HG03457 (cell line): ENCODE data around the gene KIF26A.

Experiments used
- ATAC-seq: cut with Tn5 transposase; IDR thresholded peaks from one replicate; pipeline ENCODE4 v1.9.1; 2021; ENCODE audit warnings: moderate number of reproducible peaks; ENCODE audit not compliant: unreplicated experiment

KIF26A gene

DNA sequence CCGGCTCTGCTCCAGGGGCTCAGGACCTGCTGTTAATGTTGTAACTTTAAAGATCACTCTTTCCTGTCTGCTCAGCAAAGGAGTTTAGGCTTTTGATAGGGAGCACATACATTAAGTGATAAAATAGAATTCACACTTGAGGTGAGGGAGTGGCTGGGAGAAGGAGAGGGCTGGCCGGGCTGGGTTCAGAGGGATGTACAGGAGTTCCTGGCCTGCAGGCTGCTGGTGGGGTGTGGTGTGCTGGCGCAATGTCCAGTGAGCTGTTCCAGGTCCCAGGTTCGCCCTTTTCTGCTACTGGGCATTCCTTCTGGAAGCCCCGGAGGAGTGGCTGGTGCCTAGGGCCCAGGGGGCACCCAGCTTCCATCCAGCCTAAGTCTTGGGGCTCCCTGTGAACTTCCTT lies 17.8 kb downstream of the KIF26A start:
- ATAC-seq: no peak

DNA sequence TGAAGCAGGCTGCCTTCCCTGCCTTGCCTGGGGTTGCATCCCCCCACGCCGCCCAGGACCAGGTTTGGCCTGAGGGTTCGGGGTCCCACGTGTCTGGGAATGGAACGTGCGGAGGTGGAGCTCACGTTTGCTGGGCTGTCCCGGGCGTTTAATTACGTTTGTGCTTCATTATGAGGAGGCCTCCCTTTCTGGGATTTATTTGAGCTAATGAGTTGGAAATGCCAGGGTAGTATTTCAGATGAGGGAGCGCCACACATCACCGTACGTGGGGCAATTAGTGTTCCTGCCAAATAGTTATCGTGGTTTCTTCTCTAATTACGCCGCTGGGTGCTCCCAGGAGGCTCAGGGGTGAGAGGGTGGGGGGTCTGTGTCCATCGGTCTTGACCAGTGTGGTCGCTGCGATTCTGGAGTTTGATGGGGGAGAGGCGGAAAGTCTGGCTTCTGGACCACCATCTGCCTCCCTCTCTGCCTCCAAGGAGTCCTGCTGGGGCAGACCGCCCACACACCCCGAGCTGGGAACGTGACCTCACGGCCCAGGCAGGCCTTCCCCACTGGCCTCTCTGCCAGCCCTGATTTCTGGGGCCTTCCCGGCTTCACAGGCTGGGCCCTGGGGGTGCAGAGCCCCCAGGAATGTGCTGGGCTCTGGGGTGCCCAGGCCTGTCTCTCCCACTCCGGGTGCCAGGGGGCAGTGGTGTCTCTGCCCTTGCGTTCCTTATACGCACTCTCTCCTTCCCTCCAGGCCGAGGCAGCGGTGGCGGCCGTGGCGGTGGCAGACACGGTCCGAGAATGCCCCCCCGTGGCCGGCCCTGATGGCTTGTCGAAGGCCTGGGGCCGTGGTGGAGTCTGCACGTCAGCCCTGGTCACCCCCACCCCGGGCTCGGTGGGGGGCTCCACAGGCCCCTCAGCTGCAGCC lies 18.9 kb downstream of the KIF26A start:
- ATAC-seq: no peak

DNA sequence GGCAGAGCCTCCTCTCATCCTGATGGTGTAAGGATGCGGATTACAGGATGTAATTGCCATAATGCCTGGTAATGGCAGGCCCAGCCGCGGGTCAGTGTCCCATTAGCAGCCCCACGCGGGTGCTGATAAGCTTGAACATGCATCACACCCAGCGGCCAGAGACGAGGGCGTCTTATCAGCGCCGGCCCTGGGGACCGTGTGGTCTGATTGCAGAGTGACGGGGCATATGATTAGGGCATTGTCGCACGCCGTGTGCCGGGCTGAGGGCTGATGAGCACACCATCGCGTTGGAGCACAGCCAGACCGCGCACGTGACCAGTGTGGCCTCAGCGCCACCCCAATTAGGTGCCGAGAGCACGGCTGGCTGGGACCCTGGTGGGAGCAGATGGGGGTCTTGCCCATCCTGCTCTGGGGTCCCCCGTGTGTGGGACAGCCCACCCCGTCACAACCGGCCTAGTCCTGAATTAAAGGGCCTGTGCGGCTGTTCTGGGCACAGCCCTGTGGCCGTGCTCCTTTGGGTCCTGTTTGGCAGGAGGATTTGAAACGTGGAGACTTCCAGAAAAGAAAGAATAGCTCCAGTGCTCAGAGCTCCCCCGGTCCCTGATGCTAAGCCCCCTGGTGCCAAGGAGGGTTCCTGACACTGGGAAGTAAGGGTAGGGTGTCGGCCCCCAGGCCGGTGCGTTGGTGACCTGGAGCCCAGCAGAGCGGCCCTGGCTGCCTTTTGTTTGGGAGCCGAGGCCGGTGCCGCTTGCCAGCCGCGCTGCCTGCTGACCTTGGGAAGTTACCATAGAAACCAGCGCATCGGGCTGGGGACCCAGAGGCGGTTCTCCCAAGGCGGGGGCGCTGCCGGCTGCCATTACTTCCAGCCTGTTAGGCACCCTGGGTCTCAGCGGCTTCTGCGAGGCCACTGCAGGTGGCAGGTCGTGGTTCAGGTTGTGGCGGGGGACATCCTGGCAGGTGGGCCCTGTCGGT lies 20.7 kb downstream of the KIF26A start:
- no peak for ATAC-seq

DNA sequence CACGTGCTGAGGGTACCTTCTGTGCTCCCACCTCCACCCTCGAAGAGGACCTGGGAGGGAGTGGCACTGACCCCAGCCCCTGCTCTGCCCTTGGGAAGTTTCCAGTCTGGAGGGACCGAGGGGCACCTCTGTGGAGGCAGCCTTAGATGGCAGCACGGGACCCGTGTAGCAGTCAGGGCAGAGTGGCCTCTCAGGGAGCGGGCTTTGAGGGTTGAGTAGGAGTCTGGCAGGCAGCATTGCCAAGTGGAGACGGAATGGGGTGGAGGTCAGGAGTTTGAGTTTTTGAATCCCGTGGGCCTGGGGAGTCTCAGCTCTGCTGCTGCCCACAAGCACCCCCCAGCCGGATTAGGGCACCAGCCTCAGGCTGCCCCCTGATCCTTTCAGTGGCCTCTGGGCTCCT lies 21.6 kb downstream of the KIF26A start:
- no peak for ATAC-seq

DNA sequence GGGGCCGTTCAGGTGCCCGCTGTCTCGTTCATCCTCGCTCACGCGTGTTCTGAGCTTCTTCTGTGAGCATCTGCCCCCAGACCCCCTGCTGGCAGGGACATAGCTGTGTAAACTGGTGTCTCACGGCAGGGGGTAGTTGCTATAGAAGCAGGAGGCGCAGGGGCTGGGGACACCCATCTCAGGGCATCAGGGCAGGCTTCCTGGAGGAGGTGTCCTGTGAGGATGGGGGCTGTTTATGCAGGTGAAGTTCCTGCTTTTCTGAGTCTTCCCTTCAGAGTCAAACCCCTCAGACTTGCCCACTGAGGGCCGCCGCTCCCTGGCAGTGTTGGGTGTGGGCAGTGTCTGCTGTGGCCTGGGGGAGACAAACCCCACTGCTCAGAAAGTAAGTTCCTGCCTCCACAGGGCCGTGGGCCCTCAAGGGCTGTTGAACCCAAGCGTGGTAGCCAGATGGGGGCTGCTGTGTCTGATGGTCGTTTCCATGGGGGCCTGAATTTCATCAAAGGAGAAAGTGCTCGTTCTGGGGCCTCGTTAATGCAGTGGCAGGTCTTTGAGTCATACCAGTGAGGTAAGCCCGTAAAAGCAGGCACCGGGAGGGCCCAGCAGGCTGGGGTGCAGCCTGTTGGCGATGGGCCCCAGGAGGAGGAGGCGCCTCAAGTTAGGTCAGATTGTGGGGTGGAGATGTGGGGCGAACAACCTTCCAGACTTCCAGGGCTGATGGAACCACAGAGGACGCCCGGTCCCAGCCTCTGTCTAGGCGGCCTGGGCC lies 23.4 kb downstream of the KIF26A start:
- no peak for ATAC-seq

DNA sequence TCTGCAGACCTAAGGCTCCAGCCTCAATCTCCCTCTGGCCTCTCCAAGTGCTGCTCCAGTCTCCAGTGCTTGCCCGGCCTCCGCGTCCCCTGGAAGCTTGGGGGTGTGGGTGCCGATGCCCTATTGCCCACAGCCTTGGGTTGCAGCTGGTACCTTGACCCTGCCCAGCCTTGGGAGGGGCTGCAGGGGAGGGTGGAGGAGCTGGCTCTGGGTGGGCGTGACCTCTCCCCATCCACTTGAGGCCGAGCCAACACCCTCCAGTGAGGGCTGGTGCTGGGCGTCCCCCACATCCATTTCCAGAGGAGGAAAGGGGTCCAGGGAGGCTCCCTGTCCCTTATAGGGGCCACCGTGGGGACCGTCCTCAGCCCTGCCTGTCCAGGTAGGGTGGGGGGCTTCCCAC lies 24.1 kb downstream of the KIF26A start:
- ATAC-seq: no peak

DNA sequence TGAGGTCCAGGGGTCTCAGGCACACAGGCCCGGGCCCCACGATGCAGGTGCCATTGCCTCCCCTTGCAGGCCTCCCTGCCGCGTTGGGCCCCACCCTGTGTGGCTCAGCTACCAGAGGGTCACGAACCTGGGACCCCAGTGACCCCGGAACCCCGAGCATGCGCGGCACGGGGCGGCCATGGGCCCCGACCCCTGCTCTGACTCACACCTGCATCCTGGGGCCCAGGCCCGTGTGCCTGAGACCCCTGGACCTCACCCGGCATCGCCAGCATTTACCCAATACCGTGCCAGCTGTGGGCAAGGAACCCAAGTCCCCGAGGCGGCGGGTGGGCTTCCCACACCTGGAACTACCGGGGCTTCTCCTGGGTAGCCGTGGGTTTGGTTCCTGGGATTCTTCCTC lies 25.2 kb downstream of the KIF26A start:
- ATAC-seq: no peak

DNA sequence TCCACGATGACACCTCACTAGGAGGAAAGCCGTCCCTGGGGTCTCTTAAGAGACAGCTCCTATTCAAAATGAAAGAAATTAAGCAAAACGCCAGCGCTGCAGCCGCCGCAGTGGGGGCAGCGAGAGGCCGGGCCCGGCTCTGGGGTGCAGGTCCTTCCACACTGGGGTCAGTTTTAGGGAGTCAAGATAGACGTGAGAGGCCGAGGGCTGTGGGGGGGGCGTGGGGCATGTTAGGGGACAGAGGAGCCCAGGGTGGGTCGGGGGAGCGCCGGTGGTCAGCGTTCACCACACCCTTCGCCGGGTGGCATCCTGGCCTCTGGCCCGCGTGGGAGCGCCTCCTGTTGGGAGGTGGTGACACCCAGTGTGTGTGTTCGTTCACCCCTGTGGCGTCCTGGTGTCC lies 25.7 kb downstream of the KIF26A start:
- ATAC-seq: no peak

DNA sequence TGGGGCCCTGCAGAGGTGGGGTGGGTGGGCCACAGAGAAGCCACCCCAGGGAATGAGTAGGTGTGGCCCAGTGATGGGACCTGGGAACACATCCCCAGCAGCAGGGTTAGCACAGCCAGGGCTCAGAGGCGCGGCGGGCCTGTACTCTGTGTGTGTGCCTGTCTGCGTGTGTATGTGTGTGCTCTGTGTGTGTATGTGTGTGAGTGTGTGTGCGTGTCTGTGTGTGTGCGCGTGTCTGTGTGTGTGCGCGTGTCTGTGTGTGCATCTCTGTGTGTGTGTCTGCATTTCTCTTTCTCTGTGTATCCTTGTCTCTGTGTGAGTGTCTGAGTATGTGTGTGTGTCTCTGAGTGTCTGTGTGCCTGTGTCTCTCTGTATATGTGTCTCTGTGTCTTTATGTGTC lies 26.1 kb downstream of the KIF26A start:
- no peak for ATAC-seq

DNA sequence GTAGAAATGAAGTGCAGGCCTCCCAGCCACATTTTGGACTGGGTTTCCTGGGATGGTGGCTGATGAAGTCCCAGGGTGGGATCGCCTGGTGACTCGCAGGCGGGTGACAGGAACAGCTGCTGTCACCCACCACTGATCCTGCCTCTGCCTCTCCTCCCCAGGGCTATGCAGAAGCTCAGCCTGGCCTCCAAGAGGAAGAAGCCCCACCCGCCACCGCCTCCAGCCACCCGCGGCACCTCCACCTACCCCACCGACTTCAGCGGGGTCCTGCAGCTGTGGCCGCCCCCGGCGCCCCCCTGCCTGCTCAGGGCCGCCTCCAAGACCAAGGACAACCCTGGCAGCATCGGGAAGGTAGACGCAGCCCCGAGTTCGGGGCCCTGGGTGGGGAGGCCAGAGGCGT lies 28.3 kb downstream of the KIF26A start:
- no peak for ATAC-seq

DNA sequence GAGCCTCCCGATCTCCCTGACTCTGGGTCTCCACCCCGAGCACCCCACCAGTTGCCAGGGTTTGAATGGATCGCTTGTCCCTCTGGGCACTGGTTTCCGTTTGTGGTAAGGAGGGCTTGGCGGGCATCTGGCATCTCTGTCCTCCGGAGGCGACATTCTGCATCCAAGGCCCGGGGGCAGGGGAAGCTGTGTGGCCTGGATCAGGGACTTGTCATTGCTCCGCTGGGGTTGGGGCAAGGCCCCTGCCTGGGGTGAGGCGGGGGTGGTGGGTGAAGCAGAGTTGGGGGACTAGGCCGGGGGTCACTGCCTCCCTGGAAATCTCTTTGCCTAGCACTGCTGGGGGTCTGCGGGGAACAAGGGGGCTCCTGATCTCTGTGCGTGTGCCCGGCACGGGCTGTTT lies 30.2 kb downstream of the KIF26A start:
- ATAC-seq: no peak

DNA sequence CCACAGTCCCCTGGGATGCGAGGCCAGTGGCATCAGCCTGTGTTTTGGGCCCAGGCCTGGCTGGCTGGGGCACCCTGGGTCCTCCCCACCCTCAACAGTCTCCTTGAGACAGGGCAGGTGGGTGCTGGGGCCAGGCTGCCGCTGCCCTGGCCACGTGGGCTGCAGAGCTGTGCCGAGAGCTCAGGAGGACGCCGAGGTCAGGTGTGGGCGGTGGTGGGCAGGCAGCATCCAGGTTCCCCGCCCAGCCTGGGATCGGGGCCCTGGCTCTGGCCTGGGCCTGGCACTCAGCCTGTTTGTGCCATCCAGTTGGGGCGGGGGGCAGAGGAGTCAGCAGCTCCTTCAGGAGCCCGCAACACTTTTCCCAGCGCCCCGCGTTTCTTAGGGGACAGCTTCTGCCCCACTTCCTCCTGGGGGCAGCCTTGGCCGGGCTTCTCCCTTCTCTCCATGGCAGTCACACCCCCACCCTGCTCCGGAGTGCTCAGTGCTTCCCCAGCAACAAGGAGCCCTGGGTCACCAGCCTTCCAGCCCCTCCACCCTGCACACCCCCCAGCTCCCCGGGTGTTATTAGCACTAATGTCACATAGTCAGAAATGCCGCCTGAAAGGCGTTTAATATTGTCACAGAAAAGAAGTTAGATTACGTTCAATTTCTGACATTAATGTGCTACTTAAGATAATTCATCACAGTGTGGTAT lies 30.8 kb downstream of the KIF26A start:
- no peak for ATAC-seq

DNA sequence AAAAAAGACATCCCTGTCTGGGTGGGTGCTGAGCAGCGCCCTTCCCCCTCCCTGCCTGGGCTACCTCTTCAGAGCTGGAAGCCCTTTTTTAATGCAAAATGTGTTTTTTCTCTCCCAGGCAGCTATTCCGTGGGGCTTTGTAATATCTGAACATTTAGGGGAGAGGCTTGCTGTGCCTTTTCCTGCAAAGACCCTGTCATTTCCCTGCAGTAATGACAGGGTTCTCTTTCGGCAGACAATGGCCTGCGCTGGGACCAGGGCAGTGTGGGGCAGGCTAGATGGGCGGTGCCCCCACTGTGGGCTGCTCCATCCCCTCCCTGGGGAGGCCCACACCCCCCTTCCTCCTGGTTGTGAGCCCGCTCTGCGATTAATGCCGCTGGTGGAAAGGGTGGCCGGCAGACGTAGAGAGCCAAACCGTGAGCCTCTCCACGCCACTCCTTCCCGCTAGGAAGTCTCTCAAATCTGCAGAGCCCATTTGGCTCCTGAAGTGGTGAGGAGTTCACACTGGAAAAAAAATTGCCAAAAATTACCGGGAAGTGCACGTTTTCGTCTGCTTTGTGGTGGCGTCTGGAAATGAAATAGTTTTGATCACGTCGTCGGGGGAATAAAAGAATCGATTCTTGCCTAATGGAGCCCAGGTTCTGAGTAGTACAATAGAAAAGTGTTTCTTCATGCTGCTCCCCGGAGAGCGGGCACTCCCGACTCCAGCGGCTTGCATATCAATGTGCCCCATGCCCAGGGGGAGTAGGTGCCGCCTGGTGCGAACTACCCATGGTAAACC lies 31.5 kb downstream of the KIF26A start:
- ATAC-seq: no peak

DNA sequence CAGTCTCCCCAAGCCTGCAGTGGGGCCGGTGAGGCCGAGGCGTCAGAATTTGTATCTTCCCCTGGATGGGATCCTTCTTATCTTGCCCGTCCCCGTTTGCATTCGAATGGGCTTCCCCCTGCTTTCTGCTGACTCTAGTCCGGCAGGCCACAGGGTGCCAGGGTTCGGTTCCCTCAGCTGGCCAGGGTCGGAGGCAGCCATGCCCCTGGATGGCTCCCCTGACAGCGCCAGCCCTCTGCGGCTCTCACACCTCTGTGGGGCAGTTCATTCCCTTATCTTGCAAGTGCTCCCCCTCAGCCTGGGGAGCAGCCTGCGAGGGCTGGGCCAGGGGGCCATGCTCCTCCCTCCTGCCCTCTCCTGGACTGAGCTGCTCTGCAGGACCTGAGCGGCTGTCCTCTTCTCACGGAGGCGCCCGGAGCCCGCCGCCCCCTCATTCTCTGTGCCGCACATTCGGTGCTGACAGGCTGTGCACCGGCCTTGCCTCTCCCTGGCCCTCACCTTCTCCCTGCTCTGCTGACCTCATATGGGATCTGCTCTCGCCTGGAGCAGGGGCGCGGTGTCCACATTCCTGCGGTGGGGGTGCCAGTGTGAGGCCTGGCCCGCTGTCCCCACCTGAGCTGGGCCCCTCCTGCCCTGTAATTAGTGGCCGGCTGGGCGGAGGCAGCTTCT lies 32.8 kb downstream of the KIF26A start:
- ATAC-seq: no peak

DNA sequence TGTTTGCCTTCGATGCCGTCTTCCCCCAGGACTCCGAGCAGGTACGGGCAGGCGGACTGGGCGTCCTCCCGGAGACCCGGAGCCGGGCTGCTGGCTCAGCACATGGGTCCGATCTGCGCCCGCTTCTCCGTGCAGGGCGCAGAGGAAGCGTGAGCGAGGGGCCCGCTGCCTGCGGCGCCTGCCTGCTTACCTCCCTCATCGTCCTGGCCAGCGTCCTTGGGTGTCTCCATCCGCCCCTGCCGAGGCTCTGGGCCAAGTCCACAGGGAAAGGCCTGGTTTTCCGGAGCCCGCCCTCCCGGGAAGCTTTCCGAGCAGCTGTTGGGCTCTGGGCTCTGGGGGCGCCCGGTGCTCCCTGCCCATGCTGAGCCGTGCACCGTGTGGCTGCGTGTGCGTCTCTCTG lies 33.5 kb downstream of the KIF26A start:
- ATAC-seq: no peak

DNA sequence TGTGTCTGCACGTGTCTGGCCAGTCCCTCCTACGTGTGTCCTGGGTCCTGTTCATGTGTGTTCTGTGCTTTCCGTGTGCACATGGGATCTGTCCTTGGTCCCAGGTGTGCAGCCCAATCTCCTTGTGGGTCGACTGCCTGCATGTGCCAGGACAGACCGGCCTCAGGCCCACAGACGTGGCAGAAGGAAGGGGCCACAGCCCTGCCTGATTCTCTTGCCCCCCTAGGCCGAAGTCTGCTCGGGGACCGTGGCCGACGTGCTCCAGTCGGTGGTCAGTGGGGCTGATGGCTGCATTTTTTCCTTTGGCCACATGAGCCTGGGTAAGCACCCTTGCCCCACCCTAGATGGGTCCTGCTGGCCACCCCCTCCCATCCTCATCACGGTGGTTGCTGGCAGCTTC lies 34.0 kb downstream of the KIF26A start:
- no peak for ATAC-seq

DNA sequence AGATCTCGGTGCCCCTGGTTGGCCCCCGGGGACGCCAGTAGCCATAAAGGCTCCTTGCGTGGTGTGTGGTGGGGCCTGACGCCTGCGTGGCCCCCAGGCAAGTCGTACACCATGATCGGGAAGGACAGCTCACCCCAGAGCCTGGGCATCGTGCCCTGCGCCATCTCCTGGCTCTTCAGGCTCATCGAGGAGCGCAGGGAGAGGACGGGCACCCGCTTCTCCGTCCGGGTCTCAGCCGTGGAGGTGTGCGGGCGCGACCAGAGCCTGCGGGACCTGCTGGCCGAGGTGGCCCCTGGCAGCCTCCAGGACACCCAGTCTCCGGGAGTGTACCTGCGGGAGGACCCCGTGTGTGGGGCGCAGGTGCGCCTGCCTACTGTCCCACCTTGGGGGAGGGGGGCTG lies 34.5 kb downstream of the KIF26A start:
- ATAC-seq: no peak

DNA sequence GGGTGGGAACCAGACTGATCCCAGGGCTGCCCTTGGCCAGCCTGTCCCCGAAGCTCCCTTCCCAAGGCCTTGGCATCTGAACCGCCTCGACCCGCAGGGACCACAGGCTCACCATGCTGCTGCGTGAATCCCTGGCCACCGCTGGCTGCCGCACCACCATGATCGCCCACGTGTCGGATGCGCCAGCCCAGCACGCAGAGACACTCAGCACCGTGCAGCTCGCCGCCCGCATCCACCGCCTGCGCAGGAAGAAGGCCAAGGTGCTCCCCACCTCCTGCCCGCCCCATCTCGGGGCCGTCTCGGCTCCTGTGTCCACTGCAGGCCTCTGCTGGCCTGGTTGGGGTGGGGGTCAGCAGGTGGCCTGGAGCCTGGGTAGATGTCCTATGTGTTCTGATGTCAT lies 35.7 kb downstream of the KIF26A start:
- ATAC-seq: no peak

DNA sequence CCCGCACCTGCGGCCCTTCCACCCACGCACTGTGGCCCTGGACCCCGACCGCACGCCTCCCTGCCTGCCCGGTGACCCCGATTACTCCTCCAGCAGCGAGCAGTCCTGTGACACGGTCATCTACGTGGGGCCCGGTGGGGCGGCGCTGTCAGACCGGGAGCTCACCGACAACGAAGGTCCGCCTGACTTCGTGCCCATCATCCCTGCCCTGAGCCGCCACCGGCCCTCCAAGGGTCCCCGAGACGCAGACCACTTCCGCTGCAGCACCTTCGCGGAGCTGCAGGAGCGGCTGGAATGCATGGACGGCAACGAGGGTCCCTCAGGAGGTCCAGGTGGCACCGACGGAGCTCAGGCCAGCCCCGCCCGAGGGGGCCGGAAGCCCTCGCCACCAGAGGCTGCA lies 36.7 kb downstream of the KIF26A start:
- no peak for ATAC-seq
